ENCODE data around the gene PIAS2.
"Not testable (repeated sequence)": the region's sequence is repeated elsewhere in the genome, so short reads cannot be mapped to it uniquely, and the experiment has no call there.

PIAS2 gene

GRCh38 chr18:46910856-46911255 lies 6.5 kb downstream of the PIAS2 start:
- in situ Hi-C loops (cut with MboI; ENCODE audit: low pct_unique_long_range_greater_than_20kb, low sequenced_read_pairs): no loop called here

GRCh38 chr18:46909497-46909896 lies 7.8 kb downstream of the PIAS2 start:
- no peak for DNase-seq
- in situ Hi-C loops (cut with MboI; ENCODE audit: low pct_unique_long_range_greater_than_20kb, low sequenced_read_pairs): no loop called here

More at GRCh38 chr18:46910856-46911255, 6.5 kb downstream of the PIAS2 start:
- DNase-seq: no peak

GRCh38 chr18:46903406-46903805 lies 13.9 kb downstream of the PIAS2 start:
- DNase-seq: no peak
- in situ Hi-C loops (cut with MboI; ENCODE audit: low pct_unique_long_range_greater_than_20kb, low sequenced_read_pairs): no loop called here

- no peak for DNase-seq
- in situ Hi-C loops (cut with MboI; ENCODE audit: low pct_unique_long_range_greater_than_20kb, low sequenced_read_pairs): no loop called here
Observed at GRCh38 chr18:46899274-46899948, 17.9 kb downstream of the PIAS2 start.

- DNase-seq: no peak
- in situ Hi-C loops (cut with MboI; ENCODE audit: low pct_unique_long_range_greater_than_20kb, low sequenced_read_pairs): no loop called here
Observed at GRCh38 chr18:46894124-46894523, 23.2 kb downstream of the PIAS2 start.

GRCh38 chr18:46893360-46893759 lies 23.9 kb downstream of the PIAS2 start:
- no peak for DNase-seq
- in situ Hi-C loops (cut with MboI; ENCODE audit: low pct_unique_long_range_greater_than_20kb, low sequenced_read_pairs): no loop called here

- no peak for DNase-seq
- in situ Hi-C loops (cut with MboI; ENCODE audit: low pct_unique_long_range_greater_than_20kb, low sequenced_read_pairs): no loop called here
Observed at GRCh38 chr18:46892842-46893241, 24.5 kb downstream of the PIAS2 start.

- no peak for DNase-seq
- in situ Hi-C loops (cut with MboI; ENCODE audit: low pct_unique_long_range_greater_than_20kb, low sequenced_read_pairs): no loop called here
Observed at GRCh38 chr18:46891742-46892214, 25.5 kb downstream of the PIAS2 start.

GRCh38 chr18:46888965-46889364 lies 28.3 kb downstream of the PIAS2 start:
- DNase-seq: no peak
- in situ Hi-C loops (cut with MboI; ENCODE audit: low pct_unique_long_range_greater_than_20kb, low sequenced_read_pairs): no loop called here

- DNase-seq: no peak
- in situ Hi-C loops (cut with MboI; ENCODE audit: low pct_unique_long_range_greater_than_20kb, low sequenced_read_pairs): no loop called here
Observed at GRCh38 chr18:46886893-46887292, 30.4 kb downstream of the PIAS2 start.

GRCh38 chr18:46883180-46883579 lies 34.1 kb downstream of the PIAS2 start:
- DNase-seq: no peak
- in situ Hi-C loops (cut with MboI; ENCODE audit: low pct_unique_long_range_greater_than_20kb, low sequenced_read_pairs): no loop called here

GRCh38 chr18:46877329-46877987 lies 39.8 kb downstream of the PIAS2 start:
- peak; percentile 77 for DNase-seq

GRCh38 chr18:46868169-46868921 lies 49.0 kb downstream of the PIAS2 start:
- peak; percentile 60 for DNase-seq
- in situ Hi-C loops (cut with MboI; ENCODE audit: low pct_unique_long_range_greater_than_20kb, low sequenced_read_pairs): no loop called here

More at GRCh38 chr18:46877329-46877987, 39.8 kb downstream of the PIAS2 start:
- in situ Hi-C loops (cut with MboI; ENCODE audit: low pct_unique_long_range_greater_than_20kb, low sequenced_read_pairs): no loop called here

GRCh38 chr18:46867367-46868143 lies 49.8 kb downstream of the PIAS2 start:
- in situ Hi-C loops (cut with MboI; ENCODE audit: low pct_unique_long_range_greater_than_20kb, low sequenced_read_pairs): no loop called here
- DNase-seq: no peak

- no peak for DNase-seq
- in situ Hi-C loops (cut with MboI; ENCODE audit: low pct_unique_long_range_greater_than_20kb, low sequenced_read_pairs): no loop called here
Observed at GRCh38 chr18:46866523-46866922, 50.8 kb downstream of the PIAS2 start.

GRCh38 chr18:46865245-46865644 lies 52.1 kb downstream of the PIAS2 start:
- in situ Hi-C loops (cut with MboI; ENCODE audit: low pct_unique_long_range_greater_than_20kb, low sequenced_read_pairs); DNase-seq: not testable (repeated sequence)

GRCh38 chr18:46859855-46860254 lies 57.5 kb downstream of the PIAS2 start:
- no peak for DNase-seq
- in situ Hi-C loops (cut with MboI; ENCODE audit: low pct_unique_long_range_greater_than_20kb, low sequenced_read_pairs): no loop called here

GRCh38 chr18:46858290-46858689 lies 59.0 kb downstream of the PIAS2 start:
- no peak for DNase-seq
- in situ Hi-C loops (cut with MboI; ENCODE audit: low pct_unique_long_range_greater_than_20kb, low sequenced_read_pairs): no loop called here

GRCh38 chr18:46856973-46857372 lies 60.3 kb downstream of the PIAS2 start:
- in situ Hi-C loops (cut with MboI; ENCODE audit: low pct_unique_long_range_greater_than_20kb, low sequenced_read_pairs): no loop called here
- DNase-seq: no peak

Data from KBM-7 (cell line).